Right cardiac atrium (tissue), 5 donors: ENCODE measurements around the gene RBPJL. TPM values are rescaled to one million over a fixed set of nuclear protein-coding genes. Genes with fewer than 3 reads are reported as not detected.

Experiments used
- ATAC-seq, 2 donors: fragments of 200-7000 bp; cut with Tn5 transposase; one replicate each; pipeline versions ENCODE4 v1.8.0 to v1.9.1; 2020; ENCODE audit warnings: moderate library complexity in 2 of 2, mild to moderate bottlenecking in 1 of 2
- DNase-seq, 3 donors: peaks; one replicate each; pipeline ENCODE4 v3.0.0-alpha.2; 2020
- H3K27ac ChIP-seq: one replicate; pipeline ENCODE4 v1.5.1; 2013; ENCODE audit warnings: mild to moderate bottlenecking, low read length, control low read depth, moderate library complexity
- H3K27me3 ChIP-seq: one replicate; pipeline ENCODE4 v1.6.1; 2013; ENCODE audit not compliant: control insufficient read depth, insufficient read depth
- H3K4me1 ChIP-seq: one replicate; pipeline ENCODE4 v1.6.1; 2013; ENCODE audit warnings: low read length; ENCODE audit not compliant: control insufficient read depth, insufficient read depth
- H3K4me3 ChIP-seq: one replicate; pipeline ENCODE4 v1.5.1; 2013; ENCODE audit warnings: low read length, control low read depth
- H3K9me3 ChIP-seq: one replicate; pipeline ENCODE4 v1.6.1; 2013; ENCODE audit warnings: low read length; ENCODE audit not compliant: control insufficient read depth
- WGBS: extraction: QIAGEN DNeasy Blood & Tissue Kit; methylation state at CpG from one replicate; pipeline ENCODE4 v1.1.7; 2013; 5-methylcytosine and 5-hydroxymethylcytosine counted together
- intact Hi-C, 4 donors: fragments of 100-400 bp; cut with DNase I; formaldehyde crosslinking; loops; one replicate each; pipeline versions ENCODE4 v1.11.0 to v1.14.0; 2022 to 2023
- polyA plus RNA-seq: library from polyadenylated mRNA; stranded (reverse); fragments of 200-250 nt; gene quantifications from one replicate; pipeline ENCODE4 v1.2.3, GENCODE V29; 2013
- total RNA-seq, 4 donors: library from RNA; stranded (reverse); fragmentation: NEBNext Ultra II Directional; extraction: Animal tissue kit (Norgen Biotek cat#: 25700); gene quantifications; one replicate each; pipeline ENCODE4 v1.2.1, GENCODE V29; 2021
- donor health status: healthy with polysubstance abuse.
- donor health status: DM: no; HTN: yes; CAD: no.
- donor health status: DM: no; HTN: no; CAD: no.
- donor health status: DM: no; HTN: yes; CAD: no; lungs with severe emphysema.
- donor health status: DM: yes; HTN: yes; CAD: no.

RBPJL gene
- total and polyA plus RNA-seq, 5 donors: not detected

DNA sequence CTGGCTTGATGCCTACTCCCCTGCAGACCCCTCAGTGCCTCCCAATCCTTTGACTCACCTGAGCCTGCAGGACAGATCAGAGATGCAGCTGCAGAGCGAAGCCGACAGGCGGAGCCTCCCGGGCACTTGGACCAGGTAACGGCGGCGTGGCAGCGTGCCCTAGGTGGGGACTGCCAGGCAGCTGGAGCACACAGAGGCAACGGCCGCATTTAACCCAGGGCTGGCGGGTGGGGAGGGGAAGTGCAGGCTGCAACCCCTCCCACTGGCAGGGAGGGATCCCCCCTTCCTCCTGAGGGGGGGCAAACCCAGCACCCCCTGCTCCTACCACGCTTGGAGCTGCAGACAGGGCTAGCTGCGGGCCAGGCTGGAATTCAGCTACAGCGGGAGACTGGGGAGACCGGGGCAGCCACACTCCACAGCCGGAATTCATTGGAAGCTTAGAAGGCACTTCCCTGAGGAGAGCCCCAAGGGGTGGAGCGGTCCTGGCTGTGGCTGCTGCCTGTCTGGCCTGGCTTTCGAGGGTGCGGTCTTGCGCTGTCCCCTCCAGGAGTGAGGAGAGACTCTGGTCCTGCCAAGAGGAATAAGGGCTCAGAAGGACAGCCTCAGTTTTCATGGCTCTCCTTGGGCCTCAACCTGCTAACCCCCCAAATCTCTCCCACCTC lies 1.6 kb downstream of the RBPJL start, which contains the start of gene MATN4:
Gene MATN4, minus strand, starts transcription at position 183 of the 662 bp plus-strand sequence. CDS start 2,717 bp downstream, outside the sequence.
- DNase-seq: peak; percentile 59 to 88 (median 75)
- Histone ChIP-seq H3K27ac (no peak within 1 kb of the TSS), H3K4me3 (no peak within 1 kb of the TSS), H3K9me3 (no peaks in the 10 kb centered on the region), H3K4me1 (no peaks in the 10 kb centered on the region), H3K27me3 (no peaks in the 10 kb centered on the region)
- intact Hi-C loops: no loop called here
- 23% methylated on average over 20 of the region's 20 CpGs for WGBS
- ATAC-seq: peak; percentile 61 to 71

DNA sequence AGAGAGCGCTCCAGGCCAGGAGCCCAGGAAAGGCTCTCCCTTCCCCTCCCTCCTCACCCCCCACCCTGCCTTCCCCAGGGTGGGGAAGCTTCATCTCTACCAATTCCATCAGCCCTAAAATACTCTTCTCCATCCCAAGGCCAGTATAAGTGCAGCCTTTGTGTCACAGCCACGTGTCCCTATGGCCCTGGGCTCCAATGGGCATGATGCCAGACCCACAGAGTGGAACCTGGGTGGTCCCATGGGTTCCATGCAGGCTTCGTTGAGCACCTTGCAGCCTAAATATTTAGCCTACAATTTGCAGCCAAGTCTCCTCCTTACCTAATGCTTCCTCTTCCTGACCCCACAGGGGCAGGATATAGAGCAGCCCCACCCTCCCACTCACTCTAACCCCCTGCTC lies 2.4 kb downstream of the RBPJL start:
- no peaks in the 10 kb centered on the region for H3K4me1 ChIP-seq
- no peaks in the 10 kb centered on the region for H3K27me3 ChIP-seq
- WGBS: 64% methylated on average over 3 of the region's 3 CpGs
- ATAC-seq (no peak), DNase-seq (no peak)
- H3K27ac ChIP-seq: no peak overlapping the region
- no peak overlapping the region for H3K4me3 ChIP-seq
- no peaks in the 10 kb centered on the region for H3K9me3 ChIP-seq
- intact Hi-C loops: no loop called here

GRCh38 chr20:45311589-45312211 lies 5.1 kb downstream of the RBPJL start:
- 18% methylated on average over 45 of the region's 45 CpGs for WGBS
- H3K9me3 ChIP-seq: no peaks in the 10 kb centered on the region
- DNase-seq (peak; percentile 64 to 85 (median 82)), ATAC-seq (peak; percentile 58 to 71)
- intact Hi-C loops: loop anchor here in 1 of 4 donors (10.0 kb wide), 1 partner anchor 463 kb away; no protein-coding TSS in a partner anchor
- no peaks in the 10 kb centered on the region for H3K27me3 ChIP-seq
- H3K27ac ChIP-seq: no peak overlapping the region
- no peak overlapping the region for H3K4me3 ChIP-seq
- no peaks in the 10 kb centered on the region for H3K4me1 ChIP-seq

DNA sequence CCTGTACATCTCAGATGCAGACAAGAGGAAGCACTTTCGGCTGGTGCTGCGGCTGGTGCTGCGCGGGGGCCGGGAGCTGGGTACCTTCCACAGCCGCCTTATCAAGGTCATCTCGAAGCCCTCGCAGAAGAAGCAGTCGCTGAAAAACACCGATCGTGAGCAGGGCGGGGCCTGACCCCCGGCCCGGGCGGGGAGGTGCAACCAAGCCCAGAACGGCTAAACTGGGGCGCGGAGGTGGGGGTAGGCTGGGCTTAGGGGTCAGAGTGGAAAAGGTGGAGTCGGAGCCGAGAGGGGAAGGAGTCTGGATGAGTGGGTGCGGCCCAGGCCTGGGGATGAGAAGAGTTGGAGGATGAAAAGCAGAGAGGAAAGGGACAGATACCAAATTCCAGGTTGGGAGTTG lies 5.6 kb downstream of the RBPJL start:
- intact Hi-C loops: loop anchor here in 1 of 4 donors (10.0 kb wide), 1 partner anchor 463 kb away; no protein-coding TSS in a partner anchor

DNA sequence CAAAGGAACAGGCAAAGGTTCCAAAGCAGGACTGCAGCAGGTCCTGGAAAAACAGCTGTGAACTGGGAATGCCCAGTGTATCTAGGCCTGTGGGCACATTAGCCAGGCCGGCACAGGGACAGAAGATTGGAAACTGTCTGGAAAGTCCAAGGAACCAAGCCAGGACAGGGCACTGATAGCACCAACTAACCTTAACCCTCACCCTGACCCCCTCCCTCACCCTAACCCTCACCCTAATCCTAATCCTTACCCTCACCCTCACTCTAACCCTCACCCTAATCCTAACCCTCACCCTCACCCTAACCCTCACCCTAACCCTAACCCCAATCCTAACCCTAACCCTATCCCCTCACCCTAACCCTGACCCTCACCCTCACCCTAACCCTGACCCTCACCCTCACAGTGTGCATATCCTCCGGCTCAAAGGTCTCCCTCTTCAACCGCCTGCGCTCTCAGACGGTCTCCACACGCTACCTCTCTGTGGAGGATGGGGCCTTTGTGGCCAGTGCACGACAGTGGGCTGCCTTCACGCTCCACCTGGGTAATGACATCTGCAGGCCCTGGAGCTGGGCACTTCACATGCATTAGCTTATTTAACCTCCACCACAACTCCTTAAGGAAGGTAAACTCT lies 6.5 kb downstream of the RBPJL start:
- no peak overlapping the region for H3K27ac ChIP-seq
- intact Hi-C loops: loop anchor here in 1 of 4 donors (10.0 kb wide), 1 partner anchor 462 kb away; no protein-coding TSS in a partner anchor
- ATAC-seq: no peak
- no peaks in the 10 kb centered on the region for H3K9me3 ChIP-seq
- no peaks in the 10 kb centered on the region for H3K4me1 ChIP-seq
- 86% methylated on average over 8 of the region's 8 CpGs for WGBS
- DNase-seq: no peak
- H3K4me3 ChIP-seq: no peak overlapping the region
- no peaks in the 10 kb centered on the region for H3K27me3 ChIP-seq

More for the DNA sequence above, 5.6 kb downstream of the RBPJL start:
- 46% methylated on average over 21 of the region's 21 CpGs for WGBS
- Histone ChIP-seq H3K27ac (no peak overlapping the region), H3K4me3 (no peak overlapping the region), H3K4me1 (no peaks in the 10 kb centered on the region), H3K9me3 (no peaks in the 10 kb centered on the region), H3K27me3 (no peaks in the 10 kb centered on the region)
- ATAC-seq (no peak), DNase-seq (no peak)

- H3K27ac ChIP-seq: no peak overlapping the region
- H3K4me1 ChIP-seq: no peaks in the 10 kb centered on the region
- no peak for ATAC-seq
- no peaks in the 10 kb centered on the region for H3K9me3 ChIP-seq
- WGBS: 73% methylated on average over 11 of the region's 11 CpGs
- H3K27me3 ChIP-seq: no peaks in the 10 kb centered on the region
- H3K4me3 ChIP-seq: no peak overlapping the region
- no peak for DNase-seq
- intact Hi-C loops: loop anchor here in 1 of 4 donors (10.0 kb wide), 1 partner anchor 461 kb away; no protein-coding TSS in a partner anchor
These were observed 7.3 kb downstream of the RBPJL start for GRCh38 chr20:45313943-45314342.

DNA sequence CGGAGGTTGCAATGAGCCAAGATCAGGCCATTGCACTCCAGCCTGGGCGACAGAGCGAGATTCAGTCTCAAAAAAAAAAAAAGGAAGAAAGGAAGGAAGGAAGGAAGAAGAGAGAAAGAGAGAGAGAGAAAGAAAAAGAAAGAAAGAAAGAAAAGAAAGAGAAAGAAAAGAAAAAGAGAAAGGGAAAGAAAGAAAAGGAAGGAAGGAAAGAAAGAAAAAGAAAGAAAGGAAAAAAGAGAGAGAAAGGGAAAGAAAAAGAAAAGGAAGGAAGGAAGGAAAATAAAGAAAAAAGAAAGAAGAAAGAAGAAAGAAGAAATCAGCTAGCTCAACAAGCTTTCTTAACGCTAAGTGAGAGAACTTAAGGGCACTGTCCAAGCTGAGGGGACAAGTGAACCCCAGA lies 9.0 kb downstream of the RBPJL start:
- H3K27ac ChIP-seq: no peak overlapping the region
- no peak for DNase-seq
- no peaks in the 10 kb centered on the region for H3K4me1 ChIP-seq
- no peak for ATAC-seq
- no peaks in the 10 kb centered on the region for H3K9me3 ChIP-seq
- H3K27me3 ChIP-seq: no peaks in the 10 kb centered on the region
- intact Hi-C loops: loop anchor here (5.0 to 10.0 kb wide), 5 partner anchors 122 to 459 kb away; no protein-coding TSS in a partner anchor
- no peak overlapping the region for H3K4me3 ChIP-seq
- 91% methylated on average over 4 of the region's 4 CpGs for WGBS

DNA sequence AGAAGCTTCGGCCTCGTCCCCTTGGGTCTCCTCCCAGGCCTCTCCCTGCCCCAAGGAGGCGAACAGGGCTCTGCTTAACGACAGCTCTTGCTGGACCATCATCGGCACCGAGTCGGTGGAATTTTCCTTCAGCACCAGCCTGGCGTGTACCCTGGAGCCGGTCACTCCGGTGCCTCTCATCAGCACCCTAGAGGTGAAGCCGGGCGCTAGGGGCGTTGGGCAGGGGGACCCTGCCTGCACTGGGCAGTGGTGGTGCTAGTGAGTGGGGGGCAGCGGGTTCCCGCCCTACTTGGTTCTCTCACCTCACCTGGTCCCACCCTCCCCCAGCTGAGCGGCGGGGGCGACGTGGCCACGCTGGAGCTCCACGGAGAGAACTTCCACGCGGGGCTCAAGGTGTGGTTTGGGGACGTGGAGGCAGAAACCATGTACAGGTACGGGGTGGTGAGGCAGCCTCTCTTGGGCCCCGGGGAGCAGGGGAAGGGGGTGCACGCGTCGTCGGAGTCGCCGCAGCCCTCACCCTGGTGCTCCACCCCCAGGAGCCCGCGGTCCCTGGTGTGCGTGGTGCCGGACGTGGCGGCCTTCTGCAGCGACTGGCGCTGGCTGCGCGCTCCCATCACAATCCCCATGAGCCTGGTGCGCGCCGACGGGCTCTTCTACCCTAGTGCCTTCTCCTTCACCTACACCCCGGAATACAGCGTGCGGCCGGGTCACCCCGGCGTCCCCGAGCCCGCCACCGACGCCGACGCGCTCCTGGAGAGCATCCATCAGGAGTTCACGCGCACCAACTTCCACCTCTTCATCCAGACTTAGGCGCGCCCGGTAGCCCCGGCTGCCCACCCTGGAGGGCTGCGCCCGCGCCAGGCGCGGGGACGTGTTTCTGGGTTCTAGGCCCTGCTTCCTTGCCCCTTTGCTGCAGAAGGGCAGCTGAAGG lies 9.8 kb downstream of the RBPJL start:
- Histone ChIP-seq H3K4me1 (no peaks in the 10 kb centered on the region), H3K9me3 (no peaks in the 10 kb centered on the region), H3K4me3 (no peak overlapping the region), H3K27ac (no peak overlapping the region), H3K27me3 (no peaks in the 10 kb centered on the region)
- DNase-seq (no peak), ATAC-seq (peak in 1 of 2 donors; percentile 8)
- 22% methylated on average over 71 of the region's 71 CpGs for WGBS
- intact Hi-C loops: loop anchor here (5.0 to 10.0 kb wide), 5 partner anchors 121 to 458 kb away; no protein-coding TSS in a partner anchor

DNA sequence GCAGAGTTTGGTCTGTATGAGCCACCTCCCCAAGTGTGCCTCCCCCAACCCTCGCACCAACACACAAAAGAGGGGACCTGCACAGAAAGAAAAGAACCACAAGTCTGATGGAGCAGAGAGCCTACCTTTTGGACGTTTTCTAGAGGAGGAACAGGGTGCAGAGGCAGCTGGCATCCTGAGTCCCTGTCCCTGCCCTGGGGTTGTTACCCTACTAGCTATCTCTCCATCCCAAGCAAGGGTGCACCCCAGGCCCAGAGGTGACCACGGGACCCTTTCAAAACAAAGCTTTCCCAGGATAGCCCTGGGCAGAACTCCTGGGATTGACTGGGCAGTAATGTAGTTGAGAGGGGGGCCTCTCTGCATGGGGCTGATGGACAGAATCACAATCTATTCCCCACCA lies 11.2 kb downstream of the RBPJL start:
- Histone ChIP-seq H3K27ac (no peak overlapping the region), H3K4me3 (no peak overlapping the region), H3K4me1 (no peaks in the 10 kb centered on the region), H3K9me3 (no peaks in the 10 kb centered on the region), H3K27me3 (no peaks in the 10 kb centered on the region)
- DNase-seq (no peak), ATAC-seq (no peak)
- intact Hi-C loops: loop anchor here (5.0 to 10.0 kb wide), 5 partner anchors 119 to 457 kb away; no protein-coding TSS in a partner anchor
- 69% methylated on average over 3 of the region's 3 CpGs for WGBS

GRCh38 chr20:45318386-45318939 lies 11.8 kb downstream of the RBPJL start:
- H3K4me3 ChIP-seq: no peak overlapping the region
- DNase-seq (no peak), ATAC-seq (no peak)
- H3K27ac ChIP-seq: no peak overlapping the region
- intact Hi-C loops: loop anchor here (5.0 to 10.0 kb wide), 5 partner anchors 119 to 456 kb away; no protein-coding TSS in a partner anchor
- H3K4me1 ChIP-seq: no peaks in the 10 kb centered on the region
- WGBS: 74% methylated on average over 7 of the region's 7 CpGs
- no peaks in the 10 kb centered on the region for H3K9me3 ChIP-seq
- no peaks in the 10 kb centered on the region for H3K27me3 ChIP-seq
